ENCODE results near the gene ANKRD36.
"Not testable (repeated sequence)": the region's sequence is repeated elsewhere in the genome, so short reads cannot be mapped to it uniquely, and the experiment has no call there.

DNA sequence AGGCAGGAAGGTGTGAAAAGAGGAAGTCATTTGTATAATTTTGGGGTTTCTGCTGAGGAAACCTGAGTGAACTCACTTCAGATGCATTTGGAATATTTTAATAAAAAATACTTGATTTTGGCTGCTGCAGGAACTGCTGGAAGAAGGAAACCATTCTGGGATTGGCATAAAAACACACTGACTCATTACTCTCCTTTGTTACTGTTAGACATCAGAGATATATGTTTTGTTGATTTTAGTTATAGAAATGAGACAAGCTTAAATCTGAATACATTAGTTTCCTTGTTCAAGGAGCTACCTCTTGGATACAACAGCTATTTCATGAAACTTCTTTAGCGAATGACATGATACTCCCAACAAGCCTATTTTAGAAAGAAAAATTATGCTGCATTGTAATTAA lies 84.3 kb downstream of the ANKRD36 start:
- TF ChIP-seq, protein P1, sequence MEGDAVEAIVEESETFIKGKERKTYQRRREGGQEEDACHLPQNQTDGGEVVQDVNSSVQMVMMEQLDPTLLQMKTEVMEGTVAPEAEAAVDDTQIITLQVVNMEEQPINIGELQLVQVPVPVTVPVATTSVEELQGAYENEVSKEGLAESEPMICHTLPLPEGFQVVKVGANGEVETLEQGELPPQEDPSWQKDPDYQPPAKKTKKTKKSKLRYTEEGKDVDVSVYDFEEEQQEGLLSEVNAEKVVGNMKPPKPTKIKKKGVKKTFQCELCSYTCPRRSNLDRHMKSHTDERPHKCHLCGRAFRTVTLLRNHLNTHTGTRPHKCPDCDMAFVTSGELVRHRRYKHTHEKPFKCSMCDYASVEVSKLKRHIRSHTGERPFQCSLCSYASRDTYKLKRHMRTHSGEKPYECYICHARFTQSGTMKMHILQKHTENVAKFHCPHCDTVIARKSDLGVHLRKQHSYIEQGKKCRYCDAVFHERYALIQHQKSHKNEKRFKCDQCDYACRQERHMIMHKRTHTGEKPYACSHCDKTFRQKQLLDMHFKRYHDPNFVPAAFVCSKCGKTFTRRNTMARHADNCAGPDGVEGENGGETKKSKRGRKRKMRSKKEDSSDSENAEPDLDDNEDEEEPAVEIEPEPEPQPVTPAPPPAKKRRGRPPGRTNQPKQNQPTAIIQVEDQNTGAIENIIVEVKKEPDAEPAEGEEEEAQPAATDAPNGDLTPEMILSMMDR (conservative IDR thresholded peaks at IDR 0.05 in 1 of 2, IDR thresholded peaks at IDR 0.05 in 1 of 2; ENCODE audit: low read depth in 1 of 2, low read length in 2 of 2): not testable (repeated sequence)
- TF ChIP-seq EZH2 (IDR thresholded peaks at IDR 0.05; ENCODE audit: low read length, missing control alignments): not testable (repeated sequence)

Data from fibroblast of lung (primary cell).